IMR-90 (cell line): Measurements from ENCODE around the gene RBMS3. TPM values are rescaled to one million over a fixed set of nuclear protein-coding genes. Genes with fewer than 3 reads are reported as not detected.

ENCODE experiments used
- ATAC-seq: fragments of 200-7000 bp; cut with Tn5 transposase; 2 replicates; pipeline ENCODE4 v1.9.1; 2020; ENCODE audit warnings: low read depth, mild to moderate bottlenecking, moderate library complexity
- BruUV-seq: library from RNA; stranded (reverse); fragments of 400-500 nt; replicated peaks from 2 replicates; lab custom pipeline; 2021; lab: Mats Ljungman, UMichigan
- CTCF ChIA-PET: fragments of 300-600 bp; formaldehyde crosslinking; extraction: SDS; loops from one replicate; lab custom pipeline; 2021; ENCODE audit warnings: antibody characterized with exemption; lab: Yijun Ruan, JAX
- POLR2A ChIA-PET: fragments of 300-600 bp; sonication (Branson Sonifier 250); formaldehyde crosslinking; loops from one replicate; lab custom pipeline; 2022; ENCODE audit warnings: antibody characterized with exemption; ENCODE audit not compliant: unreplicated experiment; lab: Charles Lee
- DNase-seq: peaks from one replicate; pipeline ENCODE4 v3.0.0; 2013
- H2AFZ ChIP-seq: replicated peaks from 2 replicates; pipeline ENCODE3; 2013; ENCODE audit warnings: low read length, mild to moderate bottlenecking; ENCODE audit not compliant: poor library complexity
- H2AK5ac ChIP-seq: 2 replicates; pipeline ENCODE4 v1.6.1; 2013; ENCODE audit warnings: low read depth, low read length, inconsistent platforms
- H2AK9ac ChIP-seq: replicated peaks from 2 replicates; pipeline ENCODE3; 2013; ENCODE audit warnings: mild to moderate bottlenecking, low read depth, low read length, moderate library complexity; ENCODE audit not compliant: poor library complexity
- H2BK120ac ChIP-seq: 2 replicates; pipeline ENCODE4 v1.6.1; 2013; ENCODE audit warnings: low read depth, low read length, inconsistent platforms
- H2BK15ac ChIP-seq: 3 replicates; pipeline ENCODE4 v1.6.1; 2013; ENCODE audit warnings: low read depth, low read length, inconsistent platforms
- H2BK20ac ChIP-seq: 2 replicates; pipeline ENCODE4 v1.6.1; 2013; ENCODE audit warnings: low read depth, mild to moderate bottlenecking, inconsistent platforms, low read length, moderate library complexity
- H2BK5ac ChIP-seq: 2 replicates; pipeline ENCODE4 v1.6.1; 2013; ENCODE audit warnings: mild to moderate bottlenecking, low read depth, low read length, inconsistent platforms; ENCODE audit not compliant: poor library complexity, severe bottlenecking
- H3K14ac ChIP-seq: replicated peaks from 2 replicates; pipeline ENCODE4 v1.6.1; 2013; ENCODE audit warnings: low read depth, low read length, inconsistent platforms
- H3K18ac ChIP-seq: 2 replicates; pipeline ENCODE4 v1.6.1; 2013; ENCODE audit warnings: low read depth, low read length, control low read depth
- H3K23ac ChIP-seq: 2 replicates; pipeline ENCODE4 v1.6.1; 2013; ENCODE audit warnings: low read depth, low read length, inconsistent platforms
- H3K27ac ChIP-seq: 2 replicates; pipeline ENCODE4 v1.5.1; 2013; ENCODE audit warnings: mild to moderate bottlenecking, control low read depth, low read length; ENCODE audit not compliant: insufficient read depth
- H3K27me3 ChIP-seq: 2 replicates; pipeline ENCODE4 v1.6.1; 2013; ENCODE audit warnings: low read length; ENCODE audit not compliant: control insufficient read depth, insufficient read depth
- H3K36me3 ChIP-seq: 2 replicates; pipeline ENCODE4 v1.6.1; 2013; ENCODE audit warnings: low read length, mixed read lengths; ENCODE audit not compliant: control insufficient read depth, insufficient read depth
- H3K4ac ChIP-seq: 2 replicates; pipeline ENCODE4 v1.6.1; 2013; ENCODE audit warnings: low read depth, low read length, inconsistent platforms
- H3K4me1 ChIP-seq: 2 replicates; pipeline ENCODE4 v1.6.1; 2013; ENCODE audit warnings: low read length, mixed read lengths; ENCODE audit not compliant: control insufficient read depth, insufficient read depth
- H3K4me2 ChIP-seq: 2 replicates; pipeline ENCODE4 v1.6.1; 2013; ENCODE audit warnings: low read depth, mild to moderate bottlenecking, control low read depth, low read length, moderate library complexity
- H3K4me3 ChIP-seq: 2 replicates; pipeline ENCODE4 v1.5.1; 2013; ENCODE audit warnings: low read depth, mild to moderate bottlenecking, control low read depth, low read length, moderate library complexity; ENCODE audit not compliant: insufficient read depth
- H3K56ac ChIP-seq: 2 replicates; pipeline ENCODE4 v1.6.1; 2013; ENCODE audit warnings: low read length, inconsistent platforms; ENCODE audit not compliant: insufficient read depth; ENCODE audit errors: extremely low read depth
- H3K79me1 ChIP-seq, 2 experiments: 2 replicates each; pipeline ENCODE4 v1.6.1; 2013; ENCODE audit warnings: low read length in 2 of 2, inconsistent platforms in 1 of 2, low read depth in 1 of 2
- H3K9ac ChIP-seq: 2 replicates; pipeline ENCODE4 v1.6.1; 2013; ENCODE audit warnings: low read depth, low read length, control low read depth
- H3K9me1 ChIP-seq: 2 replicates; pipeline ENCODE4 v1.6.1; 2013; ENCODE audit warnings: low read length, inconsistent platforms; ENCODE audit not compliant: insufficient read depth
- H3K9me3 ChIP-seq: 2 replicates; pipeline ENCODE4 v1.6.1; 2013; ENCODE audit warnings: low read length; ENCODE audit not compliant: control insufficient read depth, insufficient read depth
- H4K20me1 ChIP-seq: 2 replicates; pipeline ENCODE4 v1.6.1; 2013; ENCODE audit warnings: low read length, inconsistent platforms; ENCODE audit not compliant: insufficient read depth
- H4K5ac ChIP-seq: 2 replicates; pipeline ENCODE4 v1.6.1; 2013; ENCODE audit warnings: mild to moderate bottlenecking, low read depth, low read length, control low read depth
- H4K8ac ChIP-seq, 2 experiments: 2 replicates each; pipeline ENCODE4 v1.6.1; 2013; ENCODE audit warnings: low read depth in 2 of 2, low read length in 2 of 2, control low read depth in 1 of 2, inconsistent platforms in 1 of 2
- H4K91ac ChIP-seq: 2 replicates; pipeline ENCODE4 v1.6.1; 2013; ENCODE audit warnings: low read depth, low read length, inconsistent platforms; ENCODE audit not compliant: insufficient read depth
- CEBPB ChIP-seq: IDR thresholded peaks from 2 replicates; pipeline ENCODE4 v1.6.1; 2012; ENCODE audit warnings: low read depth, low read length, improper control_type of control experiment
- CHD1 ChIP-seq: IDR thresholded peaks from 2 replicates; pipeline ENCODE4 v1.6.1; 2012; ENCODE audit warnings: low read depth, low read length, improper control_type of control experiment
- FOS ChIP-seq: fragments of 150-350 bp; IDR thresholded peaks from 2 replicates; pipeline ENCODE4 v1.6.1; 2016; ENCODE audit warnings: low read depth, low read length
- MAFK ChIP-seq: IDR thresholded peaks from 2 replicates; pipeline ENCODE4 v1.6.1; 2012; ENCODE audit warnings: low read depth, low read length, improper control_type of control experiment
- MAZ ChIP-seq: IDR thresholded peaks from 2 replicates; pipeline ENCODE4 v1.6.1; 2012; ENCODE audit warnings: low read depth, mild to moderate bottlenecking, low read length, improper control_type of control experiment, moderate library complexity, borderline replicate concordance
- MXI1 ChIP-seq: IDR thresholded peaks from 2 replicates; pipeline ENCODE4 v1.6.1; 2012; ENCODE audit warnings: low read depth, mild to moderate bottlenecking, low read length, moderate library complexity, borderline replicate concordance
- NFE2L2 ChIP-seq: fragments of 150-350 bp; IDR thresholded peaks from 2 replicates; pipeline ENCODE4 v1.6.1; 2016; ENCODE audit warnings: low read depth, mild to moderate bottlenecking, low read length
- RCOR1 ChIP-seq: IDR thresholded peaks from 2 replicates; pipeline ENCODE4 v1.6.1; 2012; ENCODE audit warnings: mild to moderate bottlenecking, low read length, improper control_type of control experiment; ENCODE audit not compliant: insufficient replicate concordance
- RFX5 ChIP-seq: IDR thresholded peaks from 2 replicates; pipeline ENCODE4 v1.8.0; 2012; ENCODE audit warnings: low read depth, mild to moderate bottlenecking, low read length, moderate library complexity
- WGBS, 2 experiments: methylation state at CpG; one replicate each; pipeline versions ENCODE4 v1.1.5 to v1.1.7; 2013; ENCODE audit warnings: missing lambda C conversion rate in 2 of 2; ENCODE audit not compliant: insufficient read length in 1 of 2; ENCODE audit errors: extremely low coverage in 2 of 2; 5-methylcytosine and 5-hydroxymethylcytosine counted together
- dilution Hi-C: fragments of 300-500 bp; cut with HindIII; formaldehyde crosslinking; loops from one replicate; pipeline ENCODE4 v1.14.3; 2018; ENCODE audit warnings: low sequenced_read_pairs; ENCODE audit not compliant: unreplicated experiment
- in situ Hi-C: fragments of 300-500 bp; cut with MboI; formaldehyde crosslinking; loops from 3 replicates; pipeline ENCODE4 v1.14.3; 2019; ENCODE audit warnings: low sequenced_read_pairs, inconsistent platforms, mixed read lengths
- intact Hi-C: fragments of 100-400 bp; cut with micrococcal nuclease; formaldehyde crosslinking; loops from 2 replicates; pipeline ENCODE4 v1.10.0; 2022
- polyA plus RNA-seq, 3 experiments: library from polyadenylated mRNA; depleted of rRNA; stranded (reverse); fragments of >200 nt; gene quantifications; 2 replicates each; pipeline ENCODE4 v1.2.3, GENCODE V29; 2012; ENCODE audit warnings: low replicate concordance in 1 of 3
- total RNA-seq: library from RNA; depleted of rRNA; stranded (reverse); fragments of >200 nt; gene quantifications from 2 replicates; pipeline ENCODE4 v1.2.3, GENCODE V29; 2012
- TF ChIP-seq, protein P1 (sequence below): fragments of 150-350 bp; IDR thresholded peaks from 2 replicates; pipeline ENCODE4 v1.6.1; 2016; ENCODE audit warnings: low read depth, mild to moderate bottlenecking, low read length, moderate library complexity, borderline replicate concordance
- TF ChIP-seq, protein P2 (sequence below): fragments of 150-350 bp; IDR thresholded peaks from 2 replicates; pipeline ENCODE4 v1.6.1; 2017; ENCODE audit warnings: mild to moderate bottlenecking, antibody characterized with exemption, low read length, low read depth

The RBMS3 gene
- total and polyA plus RNA-seq, 2 of the 4 experiments (the other 2 are of a cell fraction): 15.2 to 127 TPM

DNA sequence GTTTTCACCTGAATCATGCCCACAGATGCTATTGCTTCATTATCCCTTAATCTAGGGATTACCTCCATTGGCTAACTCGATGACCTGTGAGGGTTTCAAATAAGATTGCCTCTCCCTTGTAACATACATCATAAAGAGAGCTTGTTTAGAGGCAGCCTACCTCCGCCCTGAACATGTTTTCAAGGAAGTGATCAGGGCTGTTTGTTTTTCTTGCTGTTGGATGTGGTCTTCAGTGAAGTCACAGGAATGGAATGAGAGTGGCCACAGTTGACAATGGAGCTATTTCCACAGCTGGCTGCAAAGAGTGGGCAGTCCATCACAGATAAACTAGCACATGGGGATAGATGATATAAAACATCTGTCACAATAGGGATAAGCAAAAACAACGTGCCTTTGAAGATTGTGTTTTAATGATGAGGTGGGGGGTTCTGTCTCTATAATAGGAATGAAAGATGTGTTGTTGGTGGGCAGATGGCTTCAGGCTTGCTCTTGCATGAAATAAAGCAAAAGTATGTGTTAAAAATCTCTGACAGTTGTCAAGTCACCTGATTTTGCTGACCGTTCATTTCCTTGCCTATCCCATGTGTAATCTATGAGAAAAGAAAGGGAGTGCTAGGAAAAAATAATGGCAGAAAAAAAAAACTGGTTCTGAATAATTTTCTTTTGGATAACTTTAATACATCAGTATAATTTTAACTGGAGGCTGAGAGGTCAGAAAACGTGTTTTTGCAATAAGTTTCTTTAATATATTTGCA lies 642.3 kb downstream of the RBMS3 start:
- no peak overlapping the region for H3K4me3 ChIP-seq
- ATAC-seq: peak; percentile 88
- no peaks in the 10 kb centered on the region for H3K36me3 ChIP-seq
- peak; percentile 95 for DNase-seq
- POLR2A ChIA-PET: no interaction called here
- in situ Hi-C loops: no loop called here
- no peaks in the 10 kb centered on the region for H4K20me1 ChIP-seq
- H3K23ac ChIP-seq: no peak overlapping the region
- peaks cover 7% of the 10 kb centered on the region for H3K4me1 ChIP-seq
- H3K79me1 ChIP-seq: no peaks in the 10 kb centered on the region; a peak in 1 of 4 replicates
- 0% methylated on average over 1 of the region's 5 CpGs; no CpG with 5 or more reads in 1 of the 2 experiments for WGBS, 2 experiments
- H2AK9ac ChIP-seq: no peak overlapping the region
- peak overlapping the region; percentile 57 for H2BK120ac ChIP-seq
- H4K8ac ChIP-seq: peak overlapping the region in 1 of 2 experiments; percentile 25; a peak in 1 of 4 replicates
- intact Hi-C loops: no loop called here
- no peaks in the 10 kb centered on the region for H3K27me3 ChIP-seq
- no peak overlapping the region for H2BK20ac ChIP-seq
- peak overlapping the region; percentile 38 for H2BK5ac ChIP-seq
- no peak overlapping the region; the same call in 1 of the 2 replicates for H3K18ac ChIP-seq
- H3K27ac ChIP-seq: no peak overlapping the region
- H3K4ac ChIP-seq: no peak overlapping the region
- H3K9me1 ChIP-seq: 0 out of 2 replicates have a peak, but pooled peaks cover 3% of the 10 kb centered on the region
- H3K4me2 ChIP-seq: peak overlapping the region; percentile 38; the same call in 1 of the 2 replicates
- H3K14ac ChIP-seq: no peak overlapping the region
- no TSS peak for BruUV-seq
- no peak overlapping the region for H2AK5ac ChIP-seq
- no peak overlapping the region for H4K5ac ChIP-seq
- no peaks in the 10 kb centered on the region for H3K9me3 ChIP-seq
- no peak overlapping the region for H3K9ac ChIP-seq
- CTCF ChIA-PET: no interaction called here
- no peak for TF ChIP-seq RFX5
- TF ChIP-seq NFE2L2: no peak
- no peak for TF ChIP-seq CHD1
- TF ChIP-seq, protein P1, sequence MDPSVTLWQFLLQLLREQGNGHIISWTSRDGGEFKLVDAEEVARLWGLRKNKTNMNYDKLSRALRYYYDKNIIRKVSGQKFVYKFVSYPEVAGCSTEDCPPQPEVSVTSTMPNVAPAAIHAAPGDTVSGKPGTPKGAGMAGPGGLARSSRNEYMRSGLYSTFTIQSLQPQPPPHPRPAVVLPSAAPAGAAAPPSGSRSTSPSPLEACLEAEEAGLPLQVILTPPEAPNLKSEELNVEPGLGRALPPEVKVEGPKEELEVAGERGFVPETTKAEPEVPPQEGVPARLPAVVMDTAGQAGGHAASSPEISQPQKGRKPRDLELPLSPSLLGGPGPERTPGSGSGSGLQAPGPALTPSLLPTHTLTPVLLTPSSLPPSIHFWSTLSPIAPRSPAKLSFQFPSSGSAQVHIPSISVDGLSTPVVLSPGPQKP: no peak
- peak; percentile 91 for TF ChIP-seq RCOR1
- peak; percentile 75 for TF ChIP-seq CEBPB
- TF ChIP-seq MXI1: peak; percentile 41; the same call in 1 of the 2 replicates
- TF ChIP-seq MAFK: peak; percentile 70
- no peak for TF ChIP-seq MAZ
- TF ChIP-seq, protein P2, sequence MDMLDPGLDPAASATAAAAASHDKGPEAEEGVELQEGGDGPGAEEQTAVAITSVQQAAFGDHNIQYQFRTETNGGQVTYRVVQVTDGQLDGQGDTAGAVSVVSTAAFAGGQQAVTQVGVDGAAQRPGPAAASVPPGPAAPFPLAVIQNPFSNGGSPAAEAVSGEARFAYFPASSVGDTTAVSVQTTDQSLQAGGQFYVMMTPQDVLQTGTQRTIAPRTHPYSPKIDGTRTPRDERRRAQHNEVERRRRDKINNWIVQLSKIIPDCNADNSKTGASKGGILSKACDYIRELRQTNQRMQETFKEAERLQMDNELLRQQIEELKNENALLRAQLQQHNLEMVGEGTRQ: no peak
- TF ChIP-seq FOS: peak; percentile 15; the same call in 1 of the 2 replicates
- no peak overlapping the region; the same call in 2 of the 3 replicates for H2BK15ac ChIP-seq
- H3K56ac ChIP-seq: no peak overlapping the region
- H4K91ac ChIP-seq: no peak overlapping the region
- H2AFZ ChIP-seq: no peak overlapping the region
- dilution Hi-C loops: no loop called here
